Subcutaneous abdominal adipose tissue (tissue), 5 donors: ENCODE data around the gene ABHD11.
"Not testable (repeated sequence)": the region's sequence is repeated elsewhere in the genome, so short reads cannot be mapped to it uniquely, and the experiment has no call there.

Experiments
- H3K27ac ChIP-seq: one replicate; pipeline ENCODE4 v1.7.0; 2013; ENCODE audit warnings: low read depth, mild to moderate bottlenecking, inconsistent platforms, low read length, moderate library complexity
- H3K27me3 ChIP-seq, 5 donors: one replicate each; pipeline ENCODE4 v1.7.0; 2013; ENCODE audit warnings: low read length in 5 of 5, inconsistent platforms in 1 of 5; ENCODE audit not compliant: control insufficient read depth in 5 of 5, insufficient read depth in 4 of 5
- H3K36me3 ChIP-seq, 5 donors: one replicate each; pipeline ENCODE4 v1.7.0; 2013; ENCODE audit warnings: low read length in 5 of 5; ENCODE audit not compliant: control insufficient read depth in 5 of 5, insufficient read depth in 5 of 5
- H3K4me1 ChIP-seq, 5 donors: one replicate each; pipeline ENCODE4 v1.7.0; 2013; ENCODE audit warnings: low read length in 5 of 5, mild to moderate bottlenecking in 3 of 5, moderate library complexity in 1 of 5; ENCODE audit not compliant: control insufficient read depth in 5 of 5, insufficient read depth in 5 of 5
- H3K4me3 ChIP-seq, 5 donors: one replicate each; pipeline ENCODE4 v1.7.0; 2013; ENCODE audit warnings: low read length in 5 of 5, low read depth in 1 of 5
- H3K9ac ChIP-seq, 5 donors: one replicate each; pipeline ENCODE4 v1.7.0; 2013; ENCODE audit warnings: low read length in 5 of 5, mild to moderate bottlenecking in 4 of 5, moderate library complexity in 3 of 5
- H3K9me3 ChIP-seq, 5 donors: one replicate each; pipeline ENCODE4 v1.7.0; 2013; ENCODE audit warnings: low read length in 5 of 5; ENCODE audit not compliant: control insufficient read depth in 5 of 5
- donor health status: healthy.
- donor health status: healthy.
- donor health status: healthy.
- donor health status: healthy.
- donor health status: healthy.

ABHD11 gene

DNA sequence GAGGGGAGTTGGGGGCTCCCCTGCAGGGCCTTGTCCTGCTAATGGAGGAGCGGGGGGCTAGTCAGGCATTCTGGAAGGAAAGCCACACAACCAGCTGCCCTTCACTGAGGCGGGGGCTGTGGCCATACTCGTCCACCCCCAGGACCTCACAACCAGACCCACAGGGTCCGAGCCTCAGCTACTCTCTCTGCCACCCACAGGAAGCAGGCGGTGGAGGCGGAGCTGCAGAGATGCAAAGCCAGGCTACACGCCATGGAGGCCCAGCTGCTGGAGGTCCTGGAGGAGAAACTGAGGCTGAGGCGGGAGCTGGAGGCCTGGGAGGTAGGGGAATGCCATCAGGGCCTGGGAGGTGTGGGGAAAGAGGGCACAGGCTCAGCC is 3.1 kb downstream of the ABHD11 start:
- peaks cover 4 to 35% (median 27%) of the 10 kb centered on the region in 5 donors for H3K4me1 ChIP-seq
- no peak overlapping the region for H3K27ac ChIP-seq
- no peaks in the 10 kb centered on the region for H3K9me3 ChIP-seq
- H3K36me3 ChIP-seq: peaks cover 0 to 21% (median 16%) of the 10 kb centered on the region in 5 donors
- no peak overlapping the region for H3K4me3 ChIP-seq
- no peaks in the 10 kb centered on the region for H3K27me3 ChIP-seq
- no peak overlapping the region for H3K9ac ChIP-seq

DNA sequence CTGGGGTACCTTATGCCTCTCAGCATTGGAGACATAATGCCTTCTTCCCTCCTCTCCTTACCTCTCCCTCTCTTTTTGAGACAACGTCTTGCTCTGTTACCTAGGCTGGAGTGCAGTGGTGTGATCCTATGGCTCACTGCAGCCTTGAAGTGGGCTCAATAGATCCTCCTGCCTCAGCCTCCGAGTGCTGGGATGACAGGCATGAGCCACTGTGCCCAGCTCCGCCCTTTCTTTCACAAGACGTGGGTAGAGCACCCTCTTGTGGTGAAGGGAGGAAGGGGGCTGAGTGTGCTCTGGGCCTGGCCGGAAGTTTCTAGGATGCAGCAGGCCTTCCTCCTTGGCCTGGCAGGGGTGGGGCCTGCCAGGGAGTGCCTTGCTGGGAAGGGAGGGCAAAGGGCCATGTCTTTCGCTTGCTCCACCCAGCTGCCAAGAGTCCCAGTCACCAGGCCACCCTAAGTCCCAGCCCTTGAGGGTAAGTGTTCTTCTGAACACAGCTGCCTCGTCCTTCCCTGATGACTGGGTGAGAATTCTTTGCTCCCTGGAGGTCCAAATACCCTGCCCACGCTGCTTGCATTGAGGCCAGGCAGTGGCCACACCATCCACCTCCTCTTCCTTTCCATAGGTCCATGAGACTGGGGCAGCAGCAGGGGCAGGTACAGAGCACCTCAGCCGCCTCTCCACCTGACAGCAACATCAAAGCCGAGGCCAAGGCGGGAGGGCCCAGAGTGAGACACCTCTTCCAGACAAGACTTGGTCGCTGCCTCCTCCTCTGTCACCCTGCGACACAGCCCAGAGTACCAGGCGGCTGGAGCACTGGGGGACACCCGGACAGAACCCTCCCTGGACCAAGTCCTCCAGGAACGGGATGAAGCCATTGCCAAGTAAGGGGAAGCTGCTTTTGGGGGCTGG is 3.7 kb downstream of the ABHD11 start:
- peak overlapping the region in 3 of 5 donors; percentile 13 to 51 (median 45) for H3K9ac ChIP-seq

DNA sequence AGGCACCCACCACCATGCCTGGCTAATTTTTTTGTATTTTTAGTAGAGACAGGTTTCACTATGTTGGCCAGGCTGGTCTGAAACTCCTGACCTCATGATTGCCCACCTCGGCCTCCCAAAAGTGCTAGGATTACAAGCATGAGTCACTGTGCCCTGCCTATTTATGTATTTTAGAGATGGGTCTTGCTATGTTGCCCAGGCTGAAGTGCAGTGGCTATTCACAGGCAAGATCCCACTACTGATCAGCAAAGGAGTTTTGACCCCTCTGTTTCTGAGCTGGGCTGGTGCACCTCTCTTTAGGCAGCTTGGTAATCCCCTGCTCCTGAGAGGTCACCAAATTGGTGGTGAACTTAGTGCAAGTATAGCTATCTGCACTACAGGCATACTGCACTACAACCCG is 6.2 kb downstream of the ABHD11 start:
- Histone ChIP-seq H3K4me3 (no peak overlapping the region), H3K9ac (no peak overlapping the region), H3K27ac (no peak overlapping the region), H3K9me3 (no peaks in the 10 kb centered on the region), H3K36me3 (peaks cover 0 to 19% (median 15%) of the 10 kb centered on the region in 5 donors), H3K27me3 (no peaks in the 10 kb centered on the region), H3K4me1 (peaks cover 2 to 16% (median 11%) of the 10 kb centered on the region in 5 donors)

More for the DNA sequence above, 3.7 kb downstream of the ABHD11 start:
- Histone ChIP-seq H3K9me3 (no peaks in the 10 kb centered on the region), H3K27ac (peak overlapping the region; percentile 50), H3K27me3 (no peaks in the 10 kb centered on the region), H3K4me3 (no peak overlapping the region), H3K4me1 (peaks cover 4 to 35% (median 27%) of the 10 kb centered on the region in 5 donors), H3K36me3 (peaks cover 0 to 21% (median 16%) of the 10 kb centered on the region in 5 donors)

DNA sequence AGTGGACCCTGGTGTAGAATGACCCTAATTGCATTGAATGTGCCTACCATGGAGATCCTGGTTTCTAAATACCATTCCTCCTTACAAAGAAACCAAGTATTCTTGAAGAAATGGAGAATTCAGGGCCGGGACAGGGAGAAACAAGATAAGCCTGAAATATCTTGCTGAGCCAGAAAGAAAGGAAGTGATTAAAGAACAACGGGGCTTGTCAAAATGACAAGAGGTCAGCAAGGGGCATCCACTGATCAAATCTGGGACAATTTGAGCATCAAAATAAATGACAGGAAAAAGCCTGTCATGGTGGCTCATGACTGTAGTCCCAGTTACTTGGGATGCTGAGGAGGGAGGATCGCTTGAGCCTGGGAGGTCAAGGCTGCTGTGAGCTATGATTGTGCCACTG is 8.1 kb downstream of the ABHD11 start:
- Histone ChIP-seq H3K9me3 (no peaks in the 10 kb centered on the region), H3K27ac (no peak overlapping the region), H3K9ac (no peak overlapping the region), H3K4me1 (peaks cover 2 to 10% (median 7%) of the 10 kb centered on the region in 5 donors), H3K36me3 (peaks cover 0 to under 1% (median 0%) of the 10 kb centered on the region in 5 donors), H3K27me3 (peaks cover 0 to 5% (median 0%) of the 10 kb centered on the region in 5 donors), H3K4me3 (no peak overlapping the region)

DNA sequence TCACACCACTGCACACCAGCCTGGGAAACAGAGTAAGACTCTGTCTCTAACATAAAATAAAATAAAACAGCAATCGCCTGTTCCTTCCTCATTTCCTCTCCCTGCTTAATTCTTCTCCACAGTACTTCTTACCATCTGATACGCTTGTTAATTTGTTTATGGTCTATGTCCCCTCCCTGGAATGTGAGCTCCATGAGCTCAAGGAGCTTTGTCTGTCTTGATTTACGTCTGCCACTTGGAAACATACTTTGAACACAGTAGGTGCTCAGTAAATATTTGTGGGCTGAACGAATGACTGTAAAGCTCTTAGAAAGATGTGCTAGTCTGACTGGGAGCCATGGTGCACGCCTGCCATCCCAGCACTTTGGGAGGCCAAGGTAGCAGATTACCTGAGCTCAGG is 10.1 kb downstream of the ABHD11 start:
- no peak overlapping the region for H3K4me3 ChIP-seq
- peaks cover 0 to 5% (median 0%) of the 10 kb centered on the region in 5 donors for H3K27me3 ChIP-seq
- H3K36me3 ChIP-seq: no peaks in the 10 kb centered on the region
- H3K9ac ChIP-seq: no peak overlapping the region
- no peaks in the 10 kb centered on the region for H3K9me3 ChIP-seq
- H3K27ac ChIP-seq: no peak overlapping the region
- H3K4me1 ChIP-seq: no peaks in the 10 kb centered on the region

DNA sequence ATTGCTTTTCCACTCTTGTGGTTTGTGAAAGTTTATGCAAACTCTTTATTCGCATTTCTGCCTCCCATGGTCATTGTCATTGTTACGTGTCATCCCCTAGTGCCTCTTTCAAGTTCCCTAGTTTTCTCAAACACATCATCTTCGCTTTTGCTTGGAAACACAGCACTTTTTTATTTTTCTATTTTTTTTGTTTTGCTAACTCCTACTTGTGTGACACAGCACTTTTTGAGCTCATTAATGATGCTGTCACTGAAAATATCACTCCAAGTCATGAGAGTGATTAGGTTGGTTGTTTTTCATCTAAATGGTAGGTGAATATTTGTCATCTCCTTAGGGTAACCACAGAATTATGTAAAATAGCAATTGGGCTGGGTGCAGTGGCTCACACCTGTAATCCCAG is 10.7 kb downstream of the ABHD11 start:
- Histone ChIP-seq H3K27ac (no peak overlapping the region), H3K4me1 (no peaks in the 10 kb centered on the region), H3K9me3 (no peaks in the 10 kb centered on the region), H3K9ac (no peak overlapping the region), H3K4me3 (no peak overlapping the region), H3K36me3 (no peaks in the 10 kb centered on the region), H3K27me3 (peaks cover 0 to 5% (median 0%) of the 10 kb centered on the region in 5 donors)

DNA sequence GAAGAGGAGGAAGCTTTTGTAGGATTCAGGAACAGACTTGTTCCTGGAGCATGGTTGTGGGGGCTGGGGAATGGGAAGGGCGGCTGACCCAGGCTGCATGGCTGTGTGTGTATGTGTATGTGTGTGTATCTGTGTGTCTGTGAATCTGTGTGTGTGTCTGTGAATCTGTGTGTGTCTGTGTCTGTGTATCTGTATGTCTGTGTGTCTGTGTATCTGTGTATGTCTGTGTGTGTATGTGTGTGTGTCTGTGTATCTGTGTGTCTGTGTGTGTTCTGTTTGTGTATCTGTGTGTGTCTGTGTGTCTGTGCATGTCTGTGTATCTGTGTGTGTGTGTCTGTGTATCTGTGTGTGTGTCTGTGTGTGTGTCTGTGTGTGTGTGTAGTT is 12.5 kb downstream of the ABHD11 start:
- peaks cover 0 to 5% (median 0%) of the 10 kb centered on the region in 5 donors for H3K27me3 ChIP-seq
- no peak overlapping the region for H3K27ac ChIP-seq
- H3K36me3 ChIP-seq: no peaks in the 10 kb centered on the region
- no peak overlapping the region for H3K9ac ChIP-seq
- peaks cover 0 to 8% (median 2%) of the 10 kb centered on the region in 5 donors for H3K4me1 ChIP-seq
- no peak overlapping the region for H3K4me3 ChIP-seq
- no peaks in the 10 kb centered on the region for H3K9me3 ChIP-seq

DNA sequence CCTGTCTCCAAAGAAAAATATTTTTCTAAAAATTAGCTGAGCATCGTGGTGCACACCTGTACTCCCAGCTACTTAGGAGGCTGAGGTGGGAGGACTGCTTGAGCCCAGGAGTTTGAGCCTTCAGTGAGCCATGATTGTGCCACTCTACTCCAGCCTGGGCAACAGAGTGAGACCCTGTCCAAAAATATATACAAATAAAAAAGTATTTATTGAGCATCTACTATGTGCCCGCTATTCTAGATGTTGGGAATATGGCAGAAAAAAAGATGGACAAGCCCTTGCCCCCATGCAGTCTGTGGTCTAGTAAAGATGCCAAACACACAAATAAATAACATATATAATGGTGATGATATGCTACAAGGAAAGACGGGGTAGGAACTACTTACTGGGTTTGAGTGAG is 14.8 kb downstream of the ABHD11 start:
- no peak overlapping the region for H3K4me3 ChIP-seq
- no peak overlapping the region for H3K9ac ChIP-seq
- no peaks in the 10 kb centered on the region for H3K36me3 ChIP-seq
- H3K9me3 ChIP-seq: no peaks in the 10 kb centered on the region
- no peak overlapping the region for H3K27ac ChIP-seq
- H3K27me3 ChIP-seq: peaks cover 0 to 5% (median 0%) of the 10 kb centered on the region in 5 donors
- H3K4me1 ChIP-seq: peaks cover 2 to 19% (median 10%) of the 10 kb centered on the region in 5 donors

DNA sequence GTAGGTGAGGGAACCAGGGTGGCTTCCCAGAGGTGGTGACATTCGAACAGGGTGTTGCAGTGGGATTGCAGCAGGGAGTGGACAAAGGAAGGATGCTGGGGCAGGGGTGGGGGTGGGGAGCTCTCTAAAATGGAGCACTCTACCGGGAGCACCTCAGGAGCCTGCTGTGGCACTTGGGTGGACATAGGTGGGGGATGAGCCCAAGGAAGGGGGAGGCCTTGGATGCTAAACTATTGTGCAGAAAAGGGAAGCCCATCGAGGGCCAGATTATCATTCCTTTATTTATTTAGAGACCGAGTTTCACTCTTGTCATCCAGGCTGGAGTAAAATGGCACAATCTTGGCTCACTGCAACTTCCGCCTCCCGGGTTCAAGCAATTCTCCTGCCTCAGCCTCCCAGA is 15.8 kb downstream of the ABHD11 start:
- Histone ChIP-seq H3K9me3 (no peaks in the 10 kb centered on the region), H3K4me3 (no peak overlapping the region), H3K27ac (no peak overlapping the region), H3K27me3 (peaks cover 0 to 5% (median 0%) of the 10 kb centered on the region in 5 donors), H3K36me3 (no peaks in the 10 kb centered on the region), H3K9ac (no peak overlapping the region), H3K4me1 (peaks cover 2 to 30% (median 21%) of the 10 kb centered on the region in 5 donors)

DNA sequence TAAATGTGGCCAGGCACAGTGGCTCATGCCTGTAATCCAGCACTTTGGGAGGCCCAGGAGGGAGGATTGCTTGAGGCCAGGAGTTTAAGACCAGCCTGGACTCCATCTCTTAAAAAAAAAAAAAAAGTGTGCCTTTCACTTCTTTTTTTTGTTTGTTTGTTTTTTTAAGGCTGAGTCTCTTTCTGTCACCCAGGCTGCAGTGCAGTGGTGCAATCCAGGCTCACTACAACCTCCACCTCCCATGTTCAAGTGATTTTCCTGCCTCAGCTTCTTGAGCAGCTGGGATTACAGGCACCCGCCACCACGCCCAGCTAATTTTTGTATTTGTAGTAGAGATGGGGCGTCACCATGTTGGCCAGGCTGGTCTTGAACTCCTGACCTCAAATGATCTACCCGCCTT is 16.4 kb downstream of the ABHD11 start:
- not testable (repeated sequence) for H3K27me3 ChIP-seq, H3K9me3 ChIP-seq, H3K4me3 ChIP-seq, H3K9ac ChIP-seq, H3K36me3 ChIP-seq, H3K27ac ChIP-seq
- peaks cover 2 to 36% (median 25%) of the 10 kb centered on the region in 5 donors for H3K4me1 ChIP-seq
